SK-N-SH (cell line): ENCODE data around the gene KRTAP10-5. TPM values are rescaled to one million over a fixed set of nuclear protein-coding genes. Genes with fewer than 3 reads are reported as not detected.

Experiments
- CTCF ChIA-PET: fragments of 300-600, 350-600 bp; formaldehyde crosslinking; extraction: SDS; loops from one replicate; lab custom pipeline; 2021; lab: Yijun Ruan, JAX
- POLR2A ChIA-PET: fragments of 350-600 bp; sonication (Branson Sonifier 250); formaldehyde crosslinking; extraction: SDS; loops from one replicate; lab custom pipeline; 2020; ENCODE audit warnings: antibody characterized with exemption, inconsistent platforms; lab: Yijun Ruan, JAX
- DNase-seq: peaks from one replicate; pipeline ENCODE4 v3.0.0; 2012
- H2AFZ ChIP-seq: fragments of 200-600 bp; sonication (generic); 2 replicates; pipeline ENCODE4 v1.8.1; 2016; ENCODE audit warnings: antibody characterized with exemption, mild to moderate bottlenecking, low read depth
- H3F3A ChIP-seq: fragments of 200-600 bp; sonication (generic); replicated peaks from 2 replicates; pipeline ENCODE3; 2016; ENCODE audit warnings: antibody characterized with exemption, mild to moderate bottlenecking; ENCODE audit not compliant: insufficient read depth
- H3K27ac ChIP-seq, 2 experiments: fragments of 200-500 bp in 1 of 2; fragments of 200-600 bp in 1 of 2; sonication (Bioruptor generic) in 1 of 2; sonication (generic), shearing (Covaris generic) in 1 of 2; 2 replicates each; pipeline versions ENCODE4 v1.5.1 to v1.6.1; 2014 to 2016; ENCODE audit warnings: low read depth in 2 of 2, inconsistent platforms in 1 of 2, low read length in 1 of 2, mild to moderate bottlenecking in 1 of 2, mixed read lengths in 1 of 2
- H3K27me3 ChIP-seq: fragments of 200-600 bp; sonication (generic), shearing (Covaris generic); 2 replicates; pipeline ENCODE4 v1.6.1; 2016; ENCODE audit warnings: mixed run types; ENCODE audit not compliant: insufficient read depth
- H3K36me3 ChIP-seq, 2 experiments: fragments of 200-500 bp in 1 of 2; fragments of 200-600 bp in 1 of 2; sonication (Bioruptor generic) in 1 of 2; sonication (generic) in 1 of 2; replicated peaks in 1 of 2; 2 replicates each; pipeline versions ENCODE3 to v1.5.1; 2014 to 2016; ENCODE audit warnings: low read length in 1 of 2, mild to moderate bottlenecking in 1 of 2; ENCODE audit not compliant: insufficient read depth in 2 of 2, control insufficient read depth in 1 of 2
- H3K4me1 ChIP-seq, 2 experiments: fragments of 200-500 bp in 1 of 2; fragments of 200-600 bp in 1 of 2; sonication (Bioruptor generic) in 1 of 2; sonication (generic), shearing (Covaris generic) in 1 of 2; 2 replicates each; pipeline versions ENCODE4 v1.5.1 to v1.6.1; 2014 to 2016; ENCODE audit warnings: low read depth in 1 of 2, low read length in 1 of 2, mixed run types in 1 of 2; ENCODE audit not compliant: insufficient read depth in 2 of 2, control insufficient read depth in 1 of 2
- H3K4me2 ChIP-seq: fragments of 200-600 bp; sonication (generic), shearing (Covaris generic); 2 replicates; pipeline ENCODE4 v1.6.1; 2017; ENCODE audit warnings: mixed run types
- H3K4me3 ChIP-seq, 2 experiments: fragments of 200-500 bp in 1 of 2; fragments of 200-600 bp in 1 of 2; sonication (Bioruptor generic) in 1 of 2; sonication (generic), shearing (Covaris generic) in 1 of 2; 2 replicates each; pipeline versions ENCODE4 v1.5.1 to v1.8.1; 2014 to 2016; ENCODE audit warnings: low read depth in 2 of 2, inconsistent platforms in 1 of 2, low read length in 1 of 2, mild to moderate bottlenecking in 1 of 2, mixed read lengths in 1 of 2, moderate library complexity in 1 of 2
- H3K79me2 ChIP-seq: fragments of 200-600 bp; sonication (generic); 2 replicates; pipeline ENCODE4 v1.8.1; 2017; ENCODE audit warnings: mild to moderate bottlenecking; ENCODE audit not compliant: insufficient read depth
- H3K9ac ChIP-seq: fragments of 200-600 bp; sonication (generic); 2 replicates; pipeline ENCODE4 v1.6.1; 2017; ENCODE audit warnings: mixed run types
- H3K9me2 ChIP-seq: fragments of 200-600 bp; sonication (generic); 2 replicates; pipeline ENCODE4 v1.6.1; 2017; ENCODE audit warnings: mixed run types
- H3K9me3 ChIP-seq: fragments of 200-600 bp; sonication (generic); 2 replicates; pipeline ENCODE4 v1.6.1; 2017; ENCODE audit warnings: mixed run types, mild to moderate bottlenecking, moderate library complexity
- H4K20me1 ChIP-seq: fragments of 200-600 bp; sonication (generic); 2 replicates; pipeline ENCODE4 v1.6.1; 2017; ENCODE audit warnings: mild to moderate bottlenecking, mixed run types; ENCODE audit not compliant: insufficient read depth
- CHD2 ChIP-seq: fragments of 150-350 bp; IDR thresholded peaks from 2 replicates; pipeline ENCODE4 v1.6.1; 2018; ENCODE audit warnings: low read length; ENCODE audit not compliant: partially characterized antibody
- FOXM1 ChIP-seq: IDR thresholded peaks from 2 replicates; pipeline ENCODE4 v1.4.0; 2012; ENCODE audit warnings: low read depth, mild to moderate bottlenecking
- GABPA ChIP-seq: IDR thresholded peaks from 2 replicates; pipeline ENCODE4 v1.4.0; 2012; ENCODE audit warnings: low read depth, mild to moderate bottlenecking
- MXI1 ChIP-seq: IDR thresholded peaks from 2 replicates; pipeline ENCODE4 v1.6.1; 2012; ENCODE audit warnings: mild to moderate bottlenecking, low read depth, low read length, improper control_type of control experiment
- TAF1 ChIP-seq: IDR thresholded peaks from 2 replicates; pipeline ENCODE4 v1.6.1; 2012; ENCODE audit warnings: low read depth, mild to moderate bottlenecking, low read length, moderate library complexity, borderline replicate concordance
- TEAD4 ChIP-seq: IDR thresholded peaks from 2 replicates; pipeline ENCODE4 v1.4.0; 2012; ENCODE audit warnings: mild to moderate bottlenecking, borderline replicate concordance; ENCODE audit not compliant: insufficient read depth
- WGBS: methylation state at CpG from one replicate; pipeline ENCODE4 v1.1.6; 2017; ENCODE audit warnings: low lambda C conversion rate; 5-methylcytosine and 5-hydroxymethylcytosine counted together
- polyA plus RNA-seq, 3 experiments: library from polyadenylated mRNA; depleted of rRNA; stranded (reverse); fragments of >200 nt; gene quantifications; 2 replicates each; pipeline ENCODE4 v1.2.3, GENCODE V29; 2012
- TF ChIP-seq, protein P1 (sequence below): IDR thresholded peaks from 2 replicates; pipeline ENCODE4 v1.4.0; 2012; ENCODE audit warnings: low read depth
- TF ChIP-seq, protein P2 (sequence below): IDR thresholded peaks from 2 replicates; pipeline ENCODE4 v1.6.1; 2012; ENCODE audit warnings: mild to moderate bottlenecking, low read depth, low read length, moderate library complexity
- TF ChIP-seq, protein P3 (sequence below): fragments of 200-600 bp; sonication (generic); IDR thresholded peaks from 2 replicates; pipeline ENCODE4 v1.6.1; 2017; ENCODE audit warnings: antibody characterized with exemption, mild to moderate bottlenecking, moderate library complexity
- TF ChIP-seq, protein P4 (sequence below): IDR thresholded peaks from 2 replicates; pipeline ENCODE4 v1.4.0; 2012; ENCODE audit warnings: low read depth, borderline replicate concordance

Gene KRTAP10-5
- polyA plus RNA-seq, 1 of the 3 experiments (the other 2 are of a cell fraction) = not detected

DNA sequence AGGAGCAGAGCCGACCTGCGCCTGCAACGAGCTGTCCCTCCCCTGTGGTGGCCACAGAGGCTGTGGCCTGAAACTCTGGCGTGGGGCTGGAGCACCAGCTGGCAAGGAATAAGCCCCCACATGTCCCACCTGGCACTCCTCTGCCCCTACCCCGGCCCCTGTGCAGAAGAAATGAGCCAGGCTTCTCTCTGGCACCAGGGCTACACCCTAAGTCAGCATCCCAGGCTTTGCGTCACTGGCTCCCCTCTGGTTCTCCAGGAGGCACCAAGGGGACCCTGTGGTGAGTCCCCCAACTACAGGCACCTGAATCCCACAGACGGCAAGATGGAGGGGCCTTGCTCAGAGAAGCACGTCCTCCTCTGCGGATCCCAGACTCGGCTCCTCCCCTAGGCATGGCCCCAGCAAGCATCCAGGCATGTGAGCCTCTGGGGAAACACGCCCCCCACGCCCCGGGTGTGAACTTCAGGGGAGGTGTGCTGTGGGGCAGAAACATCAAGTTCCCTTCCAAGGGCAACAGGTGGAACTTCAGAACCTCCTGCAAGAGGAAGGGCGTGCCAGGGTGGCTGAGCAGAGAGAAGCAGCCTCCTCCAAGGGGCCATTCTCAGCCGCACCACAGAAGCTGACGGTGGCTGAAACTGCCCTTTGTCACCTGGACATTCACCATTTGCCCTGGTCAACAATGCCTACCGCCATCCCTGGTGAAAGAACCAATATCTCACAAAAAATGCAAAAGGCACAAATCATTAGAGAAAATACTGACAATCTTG lies 22.9 kb upstream of the KRTAP10-5 start:
- Histone ChIP-seq H4K20me1 (no peaks in the 10 kb centered on the region), H3F3A (no peaks in the 10 kb centered on the region), H3K27me3 (peaks cover 10% of the 10 kb centered on the region; the same call in 1 of the 2 replicates), H3K27ac (no peak overlapping the region), H2AFZ (no peak overlapping the region), H3K9me3 (no peaks in the 10 kb centered on the region), H3K9ac (no peak overlapping the region), H3K36me3 (no peaks in the 10 kb centered on the region), H3K4me1 (no peaks in the 10 kb centered on the region; a peak in 1 of 4 replicates), H3K79me2 (no peaks in the 10 kb centered on the region), H3K4me2 (no peak overlapping the region), H3K9me2 (no peaks in the 10 kb centered on the region), H3K4me3 (no peak overlapping the region)
- ChIA-PET POLR2A (no interaction called here), CTCF (no interaction called here)
- TF ChIP-seq MXI1 (no peak), GABPA (no peak), FOXM1 (no peak), CHD2 (no peak), TAF1 (no peak)
- TF ChIP-seq, protein P1, sequence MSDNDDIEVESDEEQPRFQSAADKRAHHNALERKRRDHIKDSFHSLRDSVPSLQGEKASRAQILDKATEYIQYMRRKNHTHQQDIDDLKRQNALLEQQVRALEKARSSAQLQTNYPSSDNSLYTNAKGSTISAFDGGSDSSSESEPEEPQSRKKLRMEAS = no peak
- TF ChIP-seq, protein P2, sequence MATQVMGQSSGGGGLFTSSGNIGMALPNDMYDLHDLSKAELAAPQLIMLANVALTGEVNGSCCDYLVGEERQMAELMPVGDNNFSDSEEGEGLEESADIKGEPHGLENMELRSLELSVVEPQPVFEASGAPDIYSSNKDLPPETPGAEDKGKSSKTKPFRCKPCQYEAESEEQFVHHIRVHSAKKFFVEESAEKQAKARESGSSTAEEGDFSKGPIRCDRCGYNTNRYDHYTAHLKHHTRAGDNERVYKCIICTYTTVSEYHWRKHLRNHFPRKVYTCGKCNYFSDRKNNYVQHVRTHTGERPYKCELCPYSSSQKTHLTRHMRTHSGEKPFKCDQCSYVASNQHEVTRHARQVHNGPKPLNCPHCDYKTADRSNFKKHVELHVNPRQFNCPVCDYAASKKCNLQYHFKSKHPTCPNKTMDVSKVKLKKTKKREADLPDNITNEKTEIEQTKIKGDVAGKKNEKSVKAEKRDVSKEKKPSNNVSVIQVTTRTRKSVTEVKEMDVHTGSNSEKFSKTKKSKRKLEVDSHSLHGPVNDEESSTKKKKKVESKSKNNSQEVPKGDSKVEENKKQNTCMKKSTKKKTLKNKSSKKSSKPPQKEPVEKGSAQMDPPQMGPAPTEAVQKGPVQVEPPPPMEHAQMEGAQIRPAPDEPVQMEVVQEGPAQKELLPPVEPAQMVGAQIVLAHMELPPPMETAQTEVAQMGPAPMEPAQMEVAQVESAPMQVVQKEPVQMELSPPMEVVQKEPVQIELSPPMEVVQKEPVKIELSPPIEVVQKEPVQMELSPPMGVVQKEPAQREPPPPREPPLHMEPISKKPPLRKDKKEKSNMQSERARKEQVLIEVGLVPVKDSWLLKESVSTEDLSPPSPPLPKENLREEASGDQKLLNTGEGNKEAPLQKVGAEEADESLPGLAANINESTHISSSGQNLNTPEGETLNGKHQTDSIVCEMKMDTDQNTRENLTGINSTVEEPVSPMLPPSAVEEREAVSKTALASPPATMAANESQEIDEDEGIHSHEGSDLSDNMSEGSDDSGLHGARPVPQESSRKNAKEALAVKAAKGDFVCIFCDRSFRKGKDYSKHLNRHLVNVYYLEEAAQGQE = no peak
- TF ChIP-seq, protein P3, sequence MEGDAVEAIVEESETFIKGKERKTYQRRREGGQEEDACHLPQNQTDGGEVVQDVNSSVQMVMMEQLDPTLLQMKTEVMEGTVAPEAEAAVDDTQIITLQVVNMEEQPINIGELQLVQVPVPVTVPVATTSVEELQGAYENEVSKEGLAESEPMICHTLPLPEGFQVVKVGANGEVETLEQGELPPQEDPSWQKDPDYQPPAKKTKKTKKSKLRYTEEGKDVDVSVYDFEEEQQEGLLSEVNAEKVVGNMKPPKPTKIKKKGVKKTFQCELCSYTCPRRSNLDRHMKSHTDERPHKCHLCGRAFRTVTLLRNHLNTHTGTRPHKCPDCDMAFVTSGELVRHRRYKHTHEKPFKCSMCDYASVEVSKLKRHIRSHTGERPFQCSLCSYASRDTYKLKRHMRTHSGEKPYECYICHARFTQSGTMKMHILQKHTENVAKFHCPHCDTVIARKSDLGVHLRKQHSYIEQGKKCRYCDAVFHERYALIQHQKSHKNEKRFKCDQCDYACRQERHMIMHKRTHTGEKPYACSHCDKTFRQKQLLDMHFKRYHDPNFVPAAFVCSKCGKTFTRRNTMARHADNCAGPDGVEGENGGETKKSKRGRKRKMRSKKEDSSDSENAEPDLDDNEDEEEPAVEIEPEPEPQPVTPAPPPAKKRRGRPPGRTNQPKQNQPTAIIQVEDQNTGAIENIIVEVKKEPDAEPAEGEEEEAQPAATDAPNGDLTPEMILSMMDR = no peak
- DNase-seq = no peak
- 7% methylated on average over 9 of the region's 17 CpGs for WGBS

DNA sequence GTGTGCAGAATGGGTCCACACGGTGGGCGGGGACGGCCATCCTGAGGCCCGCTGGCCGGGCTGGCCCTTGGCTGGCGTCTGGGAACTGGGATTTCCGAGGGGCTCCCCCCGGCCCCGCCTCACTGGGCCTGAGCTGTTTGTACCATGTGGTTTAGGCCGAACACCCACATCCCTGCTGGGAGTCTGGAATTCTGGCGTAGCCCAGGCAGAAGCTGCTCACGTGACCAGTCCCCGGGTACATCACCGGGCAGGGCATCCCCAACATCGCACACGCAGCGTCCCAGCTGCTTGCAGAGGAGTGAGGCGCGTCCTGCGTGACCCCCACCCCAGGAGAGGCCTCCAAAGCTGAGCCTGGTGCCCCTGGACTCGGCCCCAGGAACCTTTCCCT lies 22.1 kb upstream of the KRTAP10-5 start:
- 0% methylated on average over 1 of the region's 21 CpGs for WGBS
- Histone ChIP-seq H3K9me3 (no peaks in the 10 kb centered on the region), H3K4me2 (no peak overlapping the region), H3K4me3 (no peak overlapping the region)
- DNase-seq = peak; percentile 44
- TF ChIP-seq TEAD4 = no peak
- TF ChIP-seq, protein P4, sequence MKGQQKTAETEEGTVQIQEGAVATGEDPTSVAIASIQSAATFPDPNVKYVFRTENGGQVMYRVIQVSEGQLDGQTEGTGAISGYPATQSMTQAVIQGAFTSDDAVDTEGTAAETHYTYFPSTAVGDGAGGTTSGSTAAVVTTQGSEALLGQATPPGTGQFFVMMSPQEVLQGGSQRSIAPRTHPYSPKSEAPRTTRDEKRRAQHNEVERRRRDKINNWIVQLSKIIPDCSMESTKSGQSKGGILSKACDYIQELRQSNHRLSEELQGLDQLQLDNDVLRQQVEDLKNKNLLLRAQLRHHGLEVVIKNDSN = peak; percentile 56; the same call in 1 of the 2 replicates
- TF ChIP-seq, all 33 proteins: peak for 1
- Histone ChIP-seq H3K27me3 (peaks cover 10% of the 10 kb centered on the region; the same call in 1 of the 2 replicates), H2AFZ (no peak overlapping the region), H4K20me1 (no peaks in the 10 kb centered on the region), H3K4me1 (no peaks in the 10 kb centered on the region; a peak in 1 of 4 replicates), H3K9me2 (no peaks in the 10 kb centered on the region), H3F3A (no peaks in the 10 kb centered on the region), H3K27ac (no peak overlapping the region), H3K79me2 (no peaks in the 10 kb centered on the region), H3K9ac (no peak overlapping the region), H3K36me3 (no peaks in the 10 kb centered on the region)
- ChIA-PET POLR2A (no interaction called here), CTCF (interaction anchor here (1.5 kb wide), 1 partner anchor 191 kb away, joined by 4 read pairs; no protein-coding TSS in a partner anchor)
